HepG2 (cell line): ENCODE results near the gene H6PD. TPM values are rescaled to one million over a fixed set of nuclear protein-coding genes. Genes with fewer than 3 reads are reported as not detected.
A peak's percentile ranks its signal among the peaks of the same experiment; 100 is the strongest.

Experiments
- KLF12 ChIP-seq: sonication (generic); formaldehyde crosslinking; IDR thresholded peaks from 2 replicates; pipeline ENCODE4 v1.4.0; 2020; ENCODE audit warnings: missing genetic modification reagents, borderline replicate concordance
- KMT2B ChIP-seq: IDR thresholded peaks from 2 replicates; pipeline ENCODE4 v1.6.1; 2016; ENCODE audit warnings: missing genetic modification reagents, missing compliant biosample characterization
- SUZ12 ChIP-seq: fragments of 150-350 bp; IDR thresholded peaks from 2 replicates; pipeline ENCODE4 v1.6.1; 2014; ENCODE audit warnings: low read depth, low read length
- TBX3 ChIP-seq: fragments of 450-650 bp; IDR thresholded peaks from 2 replicates; pipeline ENCODE4 v1.6.1; 2017; ENCODE audit warnings: antibody characterized with exemption, mild to moderate bottlenecking, inconsistent platforms, borderline replicate concordance
- ZNF383 ChIP-seq: sonication (generic); formaldehyde crosslinking; IDR thresholded peaks from 2 replicates; pipeline ENCODE4 v1.4.0; 2020; ENCODE audit warnings: missing genetic modification reagents, mild to moderate bottlenecking, borderline replicate concordance
- ZNF460 ChIP-seq: sonication (generic); formaldehyde crosslinking; IDR thresholded peaks from 2 replicates; pipeline ENCODE4 v1.5.1; 2020; ENCODE audit warnings: missing genetic modification reagents, mild to moderate bottlenecking, borderline replicate concordance
- polyA plus RNA-seq, 8 experiments: library from polyadenylated mRNA; depleted of rRNA in 3 of 8; stranded (reverse) in 7 of 8; unstranded in 1 of 8; fragments of >200 nt; fragmentation: Illumina TruSeq in 4 of 8; extraction: Trizol in 4 of 8; gene quantifications; 2 replicates each; pipeline versions ENCODE4 v1.2.1 to v1.2.3, GENCODE V29; 2011 to 2016; ENCODE audit warnings: low read depth in 4 of 8, missing spikeins in 1 of 8, mixed read lengths in 1 of 8; ENCODE audit not compliant: insufficient read depth in 1 of 8
- total RNA-seq, 5 experiments: library from RNA; depleted of rRNA; stranded (reverse); fragments of >200 nt; fragmentation: Illumina TruSeq; extraction: Trizol; gene quantifications; 2 replicates each; pipeline ENCODE4 v1.2.3, GENCODE V29; 2016; ENCODE audit warnings: low read depth in 1 of 5
- TF ChIP-seq, protein P1 (sequence below): sonication (generic); formaldehyde crosslinking; IDR thresholded peaks from 2 replicates; pipeline ENCODE4 v1.5.0; 2020; ENCODE audit warnings: missing genetic modification reagents
- TF ChIP-seq, protein P2 (sequence below): sonication (generic); formaldehyde crosslinking; IDR thresholded peaks from 2 replicates; pipeline ENCODE4 v1.4.0; 2020; ENCODE audit warnings: mild to moderate bottlenecking, low read depth, missing genetic modification reagents
- TF ChIP-seq, protein P3 (sequence below): sonication (generic); formaldehyde crosslinking; conservative IDR thresholded peaks from 2 replicates; pipeline ENCODE4 v1.5.0; 2020; ENCODE audit warnings: missing genetic modification reagents
- TF ChIP-seq, protein P4 (sequence below): sonication (generic); formaldehyde crosslinking; IDR thresholded peaks from 2 replicates; pipeline ENCODE4 v1.4.0; 2020; ENCODE audit warnings: mild to moderate bottlenecking, missing genetic modification reagents
- TF ChIP-seq, protein P5 (sequence below): sonication (generic); formaldehyde crosslinking; IDR thresholded peaks from 2 replicates; pipeline ENCODE4 v1.8.1; 2023; ENCODE audit warnings: missing genetic modification reagents, inconsistent platforms, borderline replicate concordance
- TF ChIP-seq, protein P6 (sequence below): sonication (generic); formaldehyde crosslinking; IDR thresholded peaks from 2 replicates; pipeline ENCODE4 v1.8.1; 2023; ENCODE audit warnings: mild to moderate bottlenecking, inconsistent platforms, moderate library complexity, missing genetic modification reagents, borderline replicate concordance
- TF ChIP-seq, protein P7 (sequence below): sonication (generic); formaldehyde crosslinking; IDR thresholded peaks from 2 replicates; pipeline ENCODE4 v1.5.1; 2020; ENCODE audit warnings: missing genetic modification reagents, mild to moderate bottlenecking, borderline replicate concordance

H6PD gene
- total and polyA plus RNA-seq, 2 of the 13 experiments (the other 11 are each of a cell fraction or from before 2014, with no cell fraction given) = 9.3 to 14.1 TPM

DNA sequence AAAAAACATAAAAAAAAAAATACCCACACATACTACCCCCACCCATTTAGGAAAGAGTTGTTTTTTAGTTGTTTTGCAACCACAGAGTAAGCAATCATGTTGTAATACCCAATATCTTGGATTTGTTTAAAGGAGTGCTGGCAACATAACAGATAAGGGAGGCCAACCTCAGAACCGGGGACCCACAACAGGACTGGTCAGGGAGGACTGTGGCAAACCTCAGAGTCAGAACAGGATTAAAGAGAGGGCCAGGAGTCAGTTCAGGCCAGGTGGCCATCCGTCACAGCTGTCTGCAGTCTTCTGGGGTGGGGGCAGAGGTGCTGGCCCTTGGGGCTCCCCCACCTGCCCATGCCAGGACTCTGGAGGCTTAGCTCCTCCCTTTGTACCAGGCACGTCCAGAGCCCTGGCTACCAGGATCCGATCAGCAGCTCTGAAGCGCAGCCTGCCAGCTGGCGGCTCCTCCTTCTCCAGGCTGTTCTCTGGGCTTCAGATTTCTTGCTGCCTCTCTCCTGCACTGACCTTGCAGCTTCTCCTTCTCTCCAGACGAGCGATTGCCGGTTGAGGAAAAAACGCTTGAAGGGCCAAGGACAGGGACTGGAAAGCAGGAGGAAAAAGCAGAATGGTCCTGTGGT lies 7.9 kb downstream of the H6PD start (continued):
- TF ChIP-seq, protein P1, sequence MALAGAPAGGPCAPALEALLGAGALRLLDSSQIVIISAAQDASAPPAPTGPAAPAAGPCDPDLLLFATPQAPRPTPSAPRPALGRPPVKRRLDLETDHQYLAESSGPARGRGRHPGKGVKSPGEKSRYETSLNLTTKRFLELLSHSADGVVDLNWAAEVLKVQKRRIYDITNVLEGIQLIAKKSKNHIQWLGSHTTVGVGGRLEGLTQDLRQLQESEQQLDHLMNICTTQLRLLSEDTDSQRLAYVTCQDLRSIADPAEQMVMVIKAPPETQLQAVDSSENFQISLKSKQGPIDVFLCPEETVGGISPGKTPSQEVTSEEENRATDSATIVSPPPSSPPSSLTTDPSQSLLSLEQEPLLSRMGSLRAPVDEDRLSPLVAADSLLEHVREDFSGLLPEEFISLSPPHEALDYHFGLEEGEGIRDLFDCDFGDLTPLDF (CRISPR knock-in tag) = 0 out of 2 replicates have a peak, but pooled peaks have one; percentile 18
- TF ChIP-seq ZNF383 (CRISPR knock-in tag) (no peak), KLF12 (CRISPR knock-in tag) (no peak), ZNF460 (CRISPR knock-in tag) (no peak), TBX3 (no peak), SUZ12 (no peak), KMT2B (CRISPR knock-in tag) (no peak)
- TF ChIP-seq, protein P2, sequence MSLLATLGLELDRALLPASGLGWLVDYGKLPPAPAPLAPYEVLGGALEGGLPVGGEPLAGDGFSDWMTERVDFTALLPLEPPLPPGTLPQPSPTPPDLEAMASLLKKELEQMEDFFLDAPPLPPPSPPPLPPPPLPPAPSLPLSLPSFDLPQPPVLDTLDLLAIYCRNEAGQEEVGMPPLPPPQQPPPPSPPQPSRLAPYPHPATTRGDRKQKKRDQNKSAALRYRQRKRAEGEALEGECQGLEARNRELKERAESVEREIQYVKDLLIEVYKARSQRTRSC (CRISPR knock-in tag) = no peak
- TF ChIP-seq, protein P3, sequence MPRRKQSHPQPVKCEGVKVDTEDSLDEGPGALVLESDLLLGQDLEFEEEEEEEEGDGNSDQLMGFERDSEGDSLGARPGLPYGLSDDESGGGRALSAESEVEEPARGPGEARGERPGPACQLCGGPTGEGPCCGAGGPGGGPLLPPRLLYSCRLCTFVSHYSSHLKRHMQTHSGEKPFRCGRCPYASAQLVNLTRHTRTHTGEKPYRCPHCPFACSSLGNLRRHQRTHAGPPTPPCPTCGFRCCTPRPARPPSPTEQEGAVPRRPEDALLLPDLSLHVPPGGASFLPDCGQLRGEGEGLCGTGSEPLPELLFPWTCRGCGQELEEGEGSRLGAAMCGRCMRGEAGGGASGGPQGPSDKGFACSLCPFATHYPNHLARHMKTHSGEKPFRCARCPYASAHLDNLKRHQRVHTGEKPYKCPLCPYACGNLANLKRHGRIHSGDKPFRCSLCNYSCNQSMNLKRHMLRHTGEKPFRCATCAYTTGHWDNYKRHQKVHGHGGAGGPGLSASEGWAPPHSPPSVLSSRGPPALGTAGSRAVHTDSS (CRISPR knock-in tag) = no peak
- TF ChIP-seq, protein P4, sequence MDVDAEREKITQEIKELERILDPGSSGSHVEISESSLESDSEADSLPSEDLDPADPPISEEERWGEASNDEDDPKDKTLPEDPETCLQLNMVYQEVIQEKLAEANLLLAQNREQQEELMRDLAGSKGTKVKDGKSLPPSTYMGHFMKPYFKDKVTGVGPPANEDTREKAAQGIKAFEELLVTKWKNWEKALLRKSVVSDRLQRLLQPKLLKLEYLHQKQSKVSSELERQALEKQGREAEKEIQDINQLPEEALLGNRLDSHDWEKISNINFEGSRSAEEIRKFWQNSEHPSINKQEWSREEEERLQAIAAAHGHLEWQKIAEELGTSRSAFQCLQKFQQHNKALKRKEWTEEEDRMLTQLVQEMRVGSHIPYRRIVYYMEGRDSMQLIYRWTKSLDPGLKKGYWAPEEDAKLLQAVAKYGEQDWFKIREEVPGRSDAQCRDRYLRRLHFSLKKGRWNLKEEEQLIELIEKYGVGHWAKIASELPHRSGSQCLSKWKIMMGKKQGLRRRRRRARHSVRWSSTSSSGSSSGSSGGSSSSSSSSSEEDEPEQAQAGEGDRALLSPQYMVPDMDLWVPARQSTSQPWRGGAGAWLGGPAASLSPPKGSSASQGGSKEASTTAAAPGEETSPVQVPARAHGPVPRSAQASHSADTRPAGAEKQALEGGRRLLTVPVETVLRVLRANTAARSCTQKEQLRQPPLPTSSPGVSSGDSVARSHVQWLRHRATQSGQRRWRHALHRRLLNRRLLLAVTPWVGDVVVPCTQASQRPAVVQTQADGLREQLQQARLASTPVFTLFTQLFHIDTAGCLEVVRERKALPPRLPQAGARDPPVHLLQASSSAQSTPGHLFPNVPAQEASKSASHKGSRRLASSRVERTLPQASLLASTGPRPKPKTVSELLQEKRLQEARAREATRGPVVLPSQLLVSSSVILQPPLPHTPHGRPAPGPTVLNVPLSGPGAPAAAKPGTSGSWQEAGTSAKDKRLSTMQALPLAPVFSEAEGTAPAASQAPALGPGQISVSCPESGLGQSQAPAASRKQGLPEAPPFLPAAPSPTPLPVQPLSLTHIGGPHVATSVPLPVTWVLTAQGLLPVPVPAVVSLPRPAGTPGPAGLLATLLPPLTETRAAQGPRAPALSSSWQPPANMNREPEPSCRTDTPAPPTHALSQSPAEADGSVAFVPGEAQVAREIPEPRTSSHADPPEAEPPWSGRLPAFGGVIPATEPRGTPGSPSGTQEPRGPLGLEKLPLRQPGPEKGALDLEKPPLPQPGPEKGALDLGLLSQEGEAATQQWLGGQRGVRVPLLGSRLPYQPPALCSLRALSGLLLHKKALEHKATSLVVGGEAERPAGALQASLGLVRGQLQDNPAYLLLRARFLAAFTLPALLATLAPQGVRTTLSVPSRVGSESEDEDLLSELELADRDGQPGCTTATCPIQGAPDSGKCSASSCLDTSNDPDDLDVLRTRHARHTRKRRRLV (CRISPR knock-in tag) = no peak
- TF ChIP-seq, protein P5, sequence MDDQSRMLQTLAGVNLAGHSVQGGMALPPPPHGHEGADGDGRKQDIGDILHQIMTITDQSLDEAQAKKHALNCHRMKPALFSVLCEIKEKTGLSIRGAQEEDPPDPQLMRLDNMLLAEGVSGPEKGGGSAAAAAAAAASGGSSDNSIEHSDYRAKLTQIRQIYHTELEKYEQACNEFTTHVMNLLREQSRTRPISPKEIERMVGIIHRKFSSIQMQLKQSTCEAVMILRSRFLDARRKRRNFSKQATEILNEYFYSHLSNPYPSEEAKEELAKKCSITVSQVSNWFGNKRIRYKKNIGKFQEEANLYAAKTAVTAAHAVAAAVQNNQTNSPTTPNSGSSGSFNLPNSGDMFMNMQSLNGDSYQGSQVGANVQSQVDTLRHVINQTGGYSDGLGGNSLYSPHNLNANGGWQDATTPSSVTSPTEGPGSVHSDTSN (CRISPR knock-in tag) = no peak
- TF ChIP-seq, protein P6, sequence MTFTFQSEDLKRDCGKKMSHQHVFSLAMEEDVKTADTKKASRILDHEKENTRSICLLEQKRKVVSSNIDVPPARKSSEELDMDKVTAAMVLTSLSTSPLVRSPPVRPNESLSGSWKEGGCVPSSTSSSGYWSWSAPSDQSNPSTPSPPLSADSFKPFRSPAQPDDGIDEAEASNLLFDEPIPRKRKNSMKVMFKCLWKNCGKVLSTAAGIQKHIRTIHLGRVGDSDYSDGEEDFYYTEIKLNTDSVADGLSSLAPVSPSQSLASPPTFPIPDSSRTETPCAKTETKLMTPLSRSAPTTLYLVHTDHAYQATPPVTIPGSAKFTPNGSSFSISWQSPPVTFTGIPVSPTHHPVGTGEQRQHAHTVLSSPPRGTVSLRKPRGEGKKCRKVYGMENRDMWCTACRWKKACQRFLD = no peak
- TF ChIP-seq, protein P7, sequence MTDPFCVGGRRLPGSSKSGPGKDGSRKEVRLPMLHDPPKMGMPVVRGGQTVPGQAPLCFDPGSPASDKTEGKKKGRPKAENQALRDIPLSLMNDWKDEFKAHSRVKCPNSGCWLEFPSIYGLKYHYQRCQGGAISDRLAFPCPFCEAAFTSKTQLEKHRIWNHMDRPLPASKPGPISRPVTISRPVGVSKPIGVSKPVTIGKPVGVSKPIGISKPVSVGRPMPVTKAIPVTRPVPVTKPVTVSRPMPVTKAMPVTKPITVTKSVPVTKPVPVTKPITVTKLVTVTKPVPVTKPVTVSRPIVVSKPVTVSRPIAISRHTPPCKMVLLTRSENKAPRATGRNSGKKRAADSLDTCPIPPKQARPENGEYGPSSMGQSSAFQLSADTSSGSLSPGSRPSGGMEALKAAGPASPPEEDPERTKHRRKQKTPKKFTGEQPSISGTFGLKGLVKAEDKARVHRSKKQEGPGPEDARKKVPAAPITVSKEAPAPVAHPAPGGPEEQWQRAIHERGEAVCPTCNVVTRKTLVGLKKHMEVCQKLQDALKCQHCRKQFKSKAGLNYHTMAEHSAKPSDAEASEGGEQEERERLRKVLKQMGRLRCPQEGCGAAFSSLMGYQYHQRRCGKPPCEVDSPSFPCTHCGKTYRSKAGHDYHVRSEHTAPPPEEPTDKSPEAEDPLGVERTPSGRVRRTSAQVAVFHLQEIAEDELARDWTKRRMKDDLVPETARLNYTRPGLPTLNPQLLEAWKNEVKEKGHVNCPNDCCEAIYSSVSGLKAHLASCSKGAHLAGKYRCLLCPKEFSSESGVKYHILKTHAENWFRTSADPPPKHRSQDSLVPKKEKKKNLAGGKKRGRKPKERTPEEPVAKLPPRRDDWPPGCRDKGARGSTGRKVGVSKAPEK (CRISPR knock-in tag) = no peak
